MV-4-11 (cell line): ENCODE results near the gene EFCAB5.
"Not testable (repeated sequence)": the region's sequence is repeated elsewhere in the genome, so short reads cannot be mapped to it uniquely, and the experiment has no call there.

Source experiments
- DNase-seq: peaks from one replicate; lab custom pipeline; 2025; lab: John Stamatoyannopoulos, UW

EFCAB5 gene

DNA sequence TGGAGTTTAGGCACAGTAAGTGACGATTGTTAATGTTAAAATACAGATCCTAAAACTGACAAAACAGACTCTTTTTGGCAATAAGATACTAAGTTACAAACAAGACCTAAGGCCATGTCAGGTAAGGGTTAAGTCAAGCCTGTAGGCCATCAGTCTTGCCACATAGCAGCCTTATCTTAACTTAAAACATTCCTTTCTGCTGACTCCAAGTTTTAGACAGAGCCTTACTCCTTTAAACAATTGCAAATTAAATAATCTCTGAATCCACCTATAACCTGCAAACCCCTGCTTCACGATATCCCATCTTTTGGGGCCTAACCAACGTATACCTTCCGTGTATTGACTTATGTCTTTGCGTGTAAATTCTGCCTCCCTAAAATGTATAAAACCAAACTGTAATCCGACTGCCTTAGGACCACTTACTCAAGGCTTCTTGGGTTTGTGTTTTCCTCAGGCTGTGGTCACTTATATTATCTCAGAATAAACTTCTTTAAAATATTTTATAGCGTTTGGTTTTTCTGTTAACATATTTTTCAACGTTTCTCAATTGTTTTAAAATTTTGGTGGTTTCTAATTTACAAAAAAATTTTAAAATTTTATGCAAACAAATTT lies 64.4 kb downstream of the EFCAB5 start:
- no peak for DNase-seq

DNA sequence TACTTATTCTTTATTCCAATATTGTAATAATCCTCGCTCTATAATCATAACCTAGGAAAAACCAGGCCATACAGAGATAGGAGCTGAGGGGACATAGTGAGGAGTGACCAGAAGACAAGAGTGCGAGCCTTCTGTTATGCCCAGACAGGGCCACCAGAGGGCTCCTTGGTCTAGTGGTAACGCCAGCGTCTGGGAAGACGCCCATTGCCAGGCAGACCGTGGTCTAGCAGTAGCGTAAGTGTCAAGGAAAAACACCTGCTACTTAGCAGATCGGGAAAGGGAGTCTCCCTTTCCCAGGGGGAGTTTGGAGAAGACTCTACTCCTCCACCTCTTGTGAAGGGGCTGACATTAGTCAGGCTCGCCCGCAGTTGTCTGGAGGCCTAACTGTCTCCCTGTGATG lies 70.5 kb downstream of the EFCAB5 start:
- DNase-seq, result not testable (repeated sequence)

- peak; percentile 50 for DNase-seq
Observed at GRCh38 chr17:30021708-30022317, 80.4 kb downstream of the EFCAB5 start.

DNA sequence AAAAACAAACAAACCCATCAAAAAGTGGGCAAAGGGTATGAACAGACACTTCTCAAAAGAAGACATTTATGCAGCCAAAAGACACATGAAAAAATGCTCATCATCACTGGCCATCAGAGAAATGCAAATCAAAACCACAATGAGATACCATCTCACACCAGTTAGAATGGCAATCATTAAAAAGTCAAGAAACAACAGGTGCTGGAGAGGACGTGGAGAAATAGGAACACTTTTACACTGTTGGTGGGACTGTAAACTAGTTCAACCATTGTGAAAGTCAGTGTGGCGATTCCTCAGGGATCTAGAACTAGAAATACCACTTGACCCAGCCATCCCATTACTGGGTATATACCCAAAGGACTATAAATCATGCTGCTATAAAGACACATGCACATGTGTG lies 83.9 kb downstream of the EFCAB5 start:
- DNase-seq, result not testable (repeated sequence)

DNA sequence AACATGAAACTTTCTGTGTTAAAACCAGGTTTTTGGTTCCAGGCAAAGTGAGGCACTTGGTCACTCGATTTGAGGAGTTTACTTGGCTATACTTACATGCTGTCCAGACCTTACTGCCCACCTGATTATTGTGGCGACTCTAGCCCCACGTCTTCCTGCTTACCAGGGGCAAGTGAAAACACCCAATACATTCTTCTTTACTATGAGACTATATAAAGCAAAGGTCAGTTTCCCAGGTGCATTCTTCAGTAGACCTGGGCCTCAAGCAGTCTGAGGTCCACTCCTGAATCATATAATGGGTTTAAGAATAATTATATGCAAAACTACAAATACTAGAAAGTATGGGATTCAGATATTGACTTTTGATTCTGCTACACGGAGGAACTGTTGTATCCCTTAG lies 86.2 kb downstream of the EFCAB5 start:
- DNase-seq, result no peak

- no peak for DNase-seq
Observed at GRCh38 chr17:30031214-30031869, 89.9 kb downstream of the EFCAB5 start.

GRCh38 chr17:30035369-30035768 lies 93.9 kb downstream of the EFCAB5 start:
- DNase-seq, result no peak

GRCh38 chr17:30040719-30041518 lies 99.5 kb downstream of the EFCAB5 start:
- DNase-seq, result peak; percentile 82

DNA sequence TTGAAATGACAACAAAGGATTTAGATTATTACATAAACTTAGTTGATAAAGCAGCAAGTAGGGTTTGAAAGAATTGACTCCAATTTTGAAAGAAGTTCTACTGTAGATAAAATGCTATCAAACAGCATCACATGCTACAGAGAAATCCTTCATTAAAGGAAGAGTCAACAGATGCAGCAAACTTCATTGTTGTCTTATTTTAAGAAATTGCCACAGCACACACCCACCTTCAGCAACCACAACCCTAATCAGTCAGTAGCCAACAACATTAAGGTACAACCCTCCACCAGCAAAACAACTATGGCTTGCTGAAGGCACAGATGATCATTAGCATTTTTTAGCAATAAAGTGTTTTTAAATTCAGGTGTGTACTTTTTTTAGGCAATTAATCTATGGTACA lies 100.1 kb downstream of the EFCAB5 start:
- DNase-seq, result no peak

GRCh38 chr17:30062372-30062771 lies 120.9 kb downstream of the EFCAB5 start:
- no peak for DNase-seq

DNA sequence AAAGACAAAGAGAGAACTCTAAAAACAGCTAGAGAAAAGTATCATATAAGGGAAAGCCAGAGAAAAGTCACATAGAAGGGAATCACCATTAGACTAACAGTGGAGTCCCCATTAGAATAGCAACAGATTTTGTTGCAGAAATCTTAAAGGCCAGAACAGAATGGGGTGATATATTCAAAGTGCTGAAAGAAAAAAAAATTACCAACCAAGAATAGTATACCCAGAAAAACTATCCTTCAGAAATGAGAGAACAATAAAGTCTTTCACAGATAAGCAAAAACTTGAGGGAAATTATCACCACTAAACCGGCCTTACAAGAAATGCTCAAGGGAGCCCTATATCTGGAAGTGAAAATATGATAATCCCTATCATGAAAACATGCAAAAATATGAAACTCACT lies 123.3 kb downstream of the EFCAB5 start:
- no peak for DNase-seq

- no peak for DNase-seq
Observed at GRCh38 chr17:30068465-30068864, 127.0 kb downstream of the EFCAB5 start.

GRCh38 chr17:30074254-30074653 lies 132.8 kb downstream of the EFCAB5 start:
- no peak for DNase-seq

DNA sequence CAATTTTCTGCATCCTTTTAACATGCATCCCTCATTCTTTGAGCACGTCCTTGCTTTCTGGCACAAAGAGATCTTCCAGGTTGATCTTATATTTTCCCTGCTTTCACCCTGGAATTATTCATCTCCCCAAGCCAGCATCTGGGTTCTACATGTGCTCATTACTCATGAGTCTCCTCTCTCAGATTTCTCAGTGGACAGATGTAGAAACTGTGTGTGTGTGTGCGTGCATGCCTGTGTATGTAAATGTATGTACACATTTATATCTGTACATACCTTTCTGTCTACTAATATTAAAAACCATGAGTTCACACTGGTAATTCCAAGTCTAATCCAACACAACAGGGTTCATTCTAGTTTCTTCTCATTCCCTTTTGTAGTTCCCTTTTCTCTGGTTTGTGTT lies 133.3 kb downstream of the EFCAB5 start:
- no peak for DNase-seq

GRCh38 chr17:30082773-30083172 lies 141.3 kb downstream of the EFCAB5 start:
- no peak for DNase-seq

GRCh38 chr17:30084788-30085187 lies 143.4 kb downstream of the EFCAB5 start:
- DNase-seq, result no peak

- peak; percentile 75 for DNase-seq
Observed at GRCh38 chr17:30086896-30087295, 145.5 kb downstream of the EFCAB5 start.

- not testable (repeated sequence) for DNase-seq
Observed at GRCh38 chr17:30087431-30087830, 146.0 kb downstream of the EFCAB5 start.

- peak; percentile 23 for DNase-seq
Observed at GRCh38 chr17:30091121-30091670, 149.8 kb downstream of the EFCAB5 start.

GRCh38 chr17:30091771-30092170 lies 150.3 kb downstream of the EFCAB5 start:
- DNase-seq, result no peak

DNA sequence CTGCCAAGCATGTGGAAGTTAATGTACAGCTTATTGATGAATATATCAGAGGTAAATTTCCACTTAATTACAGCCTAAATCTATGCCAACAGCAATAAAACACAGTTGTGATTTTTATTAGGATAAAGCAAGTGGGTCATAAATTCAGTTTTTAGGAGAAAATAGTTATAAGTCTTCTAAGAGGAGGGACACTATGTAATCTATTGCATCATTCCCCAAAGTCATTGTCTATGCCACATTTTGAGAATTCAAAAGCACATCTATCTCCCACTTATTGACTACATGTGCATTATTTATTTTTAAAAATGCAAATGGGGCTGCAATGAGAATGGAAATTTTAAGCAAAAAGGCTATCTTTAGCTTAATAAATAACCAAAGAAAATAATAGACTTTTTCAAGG lies 151.5 kb downstream of the EFCAB5 start:
- no peak for DNase-seq

GRCh38 chr17:30093463-30094147 lies 152.2 kb downstream of the EFCAB5 start:
- peak; percentile 59 for DNase-seq
